Esophagus muscularis mucosa (tissue), 3 donors: Measurements from ENCODE around the gene SPAST.

ENCODE experiments used
- POLR2A ChIP-seq: fragments of 450-650 bp; IDR thresholded peaks from one replicate; pipeline ENCODE4 v1.6.1; 2017; ENCODE audit warnings: antibody characterized with exemption, moderate library complexity, mild to moderate bottlenecking, low read depth
- TF ChIP-seq, protein P1 (sequence below), 3 experiments: fragments of 200-600 bp in 2 of 3; fragments of 450-650 bp in 1 of 3; sonication (generic) in 2 of 3; IDR thresholded peaks; one replicate each; pipeline ENCODE4 v1.5.1; 2017 to 2019; ENCODE audit warnings: antibody characterized with exemption in 3 of 3, mild to moderate bottlenecking in 2 of 3, moderate library complexity in 1 of 3

DNA sequence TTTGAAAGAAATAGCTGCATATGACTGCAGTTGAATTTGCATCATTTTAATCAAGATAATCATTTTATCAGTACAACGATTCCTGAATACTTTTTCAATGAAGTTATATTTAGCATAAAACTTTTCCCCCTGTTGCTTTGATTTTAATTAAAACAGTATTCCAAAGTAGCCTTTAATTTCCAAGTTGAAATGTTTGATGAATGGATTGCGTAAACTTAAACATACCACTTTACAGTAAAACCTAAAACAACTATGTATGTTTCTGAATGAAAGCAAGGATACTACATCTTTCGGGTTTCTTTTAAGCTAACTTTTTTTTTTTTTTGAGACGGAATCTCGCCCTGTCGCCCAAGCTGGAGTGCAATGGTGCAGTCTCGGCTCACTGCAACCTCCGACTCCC, 1.4 kb downstream of the SPAST start:
- TF ChIP-seq, protein P1, sequence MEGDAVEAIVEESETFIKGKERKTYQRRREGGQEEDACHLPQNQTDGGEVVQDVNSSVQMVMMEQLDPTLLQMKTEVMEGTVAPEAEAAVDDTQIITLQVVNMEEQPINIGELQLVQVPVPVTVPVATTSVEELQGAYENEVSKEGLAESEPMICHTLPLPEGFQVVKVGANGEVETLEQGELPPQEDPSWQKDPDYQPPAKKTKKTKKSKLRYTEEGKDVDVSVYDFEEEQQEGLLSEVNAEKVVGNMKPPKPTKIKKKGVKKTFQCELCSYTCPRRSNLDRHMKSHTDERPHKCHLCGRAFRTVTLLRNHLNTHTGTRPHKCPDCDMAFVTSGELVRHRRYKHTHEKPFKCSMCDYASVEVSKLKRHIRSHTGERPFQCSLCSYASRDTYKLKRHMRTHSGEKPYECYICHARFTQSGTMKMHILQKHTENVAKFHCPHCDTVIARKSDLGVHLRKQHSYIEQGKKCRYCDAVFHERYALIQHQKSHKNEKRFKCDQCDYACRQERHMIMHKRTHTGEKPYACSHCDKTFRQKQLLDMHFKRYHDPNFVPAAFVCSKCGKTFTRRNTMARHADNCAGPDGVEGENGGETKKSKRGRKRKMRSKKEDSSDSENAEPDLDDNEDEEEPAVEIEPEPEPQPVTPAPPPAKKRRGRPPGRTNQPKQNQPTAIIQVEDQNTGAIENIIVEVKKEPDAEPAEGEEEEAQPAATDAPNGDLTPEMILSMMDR (IDR thresholded peaks at IDR 0.05), result no peak
- TF ChIP-seq POLR2A, result no peak
